Activated CD4-positive, alpha-beta T cell treated with anti-CD3 and anti-CD28 coated beads, Interleukin-2, amount 50 U/mL, for 1 hour (primary cell): ENCODE results near the gene TBC1D22B.
"Not testable (repeated sequence)": the region's sequence is repeated elsewhere in the genome, so short reads cannot be mapped to it uniquely, and the experiment has no call there.

Experiments
- DNase-seq: peaks from one replicate; pipeline ENCODE4 v3.0.0-alpha.2; 2020

TBC1D22B gene

GRCh38 chr6:37304766-37305165, 47.2 kb downstream of the TBC1D22B start:
- DNase-seq: no peak

DNA sequence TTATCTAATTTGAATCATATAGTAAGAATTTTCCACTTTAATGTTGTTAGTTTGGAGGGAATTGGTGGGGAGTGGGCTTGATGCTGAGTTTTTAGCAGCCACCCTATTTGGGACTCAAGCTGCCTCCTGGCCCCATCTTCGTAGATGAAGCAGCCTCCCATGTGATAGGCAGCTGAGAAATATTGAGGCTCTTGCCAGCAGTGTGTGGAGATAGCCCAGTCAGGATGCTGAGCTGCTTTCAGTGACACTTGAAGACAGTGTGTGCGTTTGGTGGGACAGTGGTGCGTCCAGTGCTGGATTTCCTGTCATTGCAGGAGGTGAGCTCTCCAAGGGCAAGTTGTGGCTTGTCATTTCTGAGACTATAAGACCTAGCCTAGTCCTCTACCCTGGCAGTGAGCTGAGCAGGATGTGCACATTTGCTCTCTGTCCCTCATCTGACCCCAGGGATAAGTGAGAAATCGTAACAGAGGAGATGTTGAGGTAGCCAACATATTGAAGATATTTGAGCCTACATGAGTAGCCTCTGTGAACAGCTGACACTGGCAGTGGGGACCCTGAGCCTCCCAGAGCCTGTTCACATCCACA, 48.4 kb downstream of the TBC1D22B start:
- no peak for DNase-seq

- DNase-seq: no peak
Observed at GRCh38 chr6:37306624-37307222, 49.2 kb downstream of the TBC1D22B start.

- DNase-seq: not testable (repeated sequence)
Observed at GRCh38 chr6:37307484-37307883, 49.9 kb downstream of the TBC1D22B start.

GRCh38 chr6:37308069-37308815, 50.7 kb downstream of the TBC1D22B start:
- DNase-seq: no peak

GRCh38 chr6:37309046-37309445, 51.5 kb downstream of the TBC1D22B start:
- DNase-seq: no peak

- no peak for DNase-seq
Observed at GRCh38 chr6:37309692-37310091, 52.1 kb downstream of the TBC1D22B start.

GRCh38 chr6:37310966-37311365, 53.4 kb downstream of the TBC1D22B start:
- no peak for DNase-seq

GRCh38 chr6:37311741-37312473, 54.3 kb downstream of the TBC1D22B start:
- DNase-seq: no peak

DNA sequence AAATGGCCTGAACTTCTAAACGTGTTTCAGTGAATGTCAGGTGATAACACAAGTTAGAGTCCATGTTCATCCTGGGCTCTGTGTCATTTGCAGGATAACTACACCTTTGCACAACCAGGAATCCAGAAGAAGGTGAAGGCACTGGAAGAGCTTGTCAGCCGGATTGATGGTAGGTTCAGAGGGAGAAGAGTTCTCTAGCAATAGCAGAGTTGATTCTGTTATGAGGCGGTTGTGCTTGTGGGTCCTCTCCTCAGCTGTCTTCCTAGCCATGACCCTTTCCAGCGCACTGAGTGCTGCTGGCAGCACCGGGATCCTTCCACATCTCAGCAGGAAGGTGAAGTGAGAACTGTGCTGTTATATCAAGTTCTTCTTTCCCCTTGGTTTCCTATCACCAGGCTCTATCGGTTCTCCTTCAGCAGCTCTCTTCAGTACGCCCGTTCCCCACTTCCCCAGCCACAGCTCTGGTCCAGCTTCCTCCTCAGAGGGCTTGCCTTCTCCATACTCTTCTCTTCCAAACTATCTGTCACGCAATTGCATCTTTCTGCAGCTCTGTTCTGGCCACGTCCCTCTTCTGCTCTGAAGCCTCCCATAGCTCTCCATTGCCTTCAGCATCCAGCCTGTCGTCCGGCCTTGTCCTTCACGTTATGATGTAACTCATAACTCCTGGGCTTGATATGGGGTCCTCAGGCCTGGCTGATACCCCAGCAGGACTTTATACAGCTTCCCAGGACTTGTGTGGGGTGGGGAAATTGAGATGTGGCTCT, 56.3 kb downstream of the TBC1D22B start:
- DNase-seq: no peak

DNA sequence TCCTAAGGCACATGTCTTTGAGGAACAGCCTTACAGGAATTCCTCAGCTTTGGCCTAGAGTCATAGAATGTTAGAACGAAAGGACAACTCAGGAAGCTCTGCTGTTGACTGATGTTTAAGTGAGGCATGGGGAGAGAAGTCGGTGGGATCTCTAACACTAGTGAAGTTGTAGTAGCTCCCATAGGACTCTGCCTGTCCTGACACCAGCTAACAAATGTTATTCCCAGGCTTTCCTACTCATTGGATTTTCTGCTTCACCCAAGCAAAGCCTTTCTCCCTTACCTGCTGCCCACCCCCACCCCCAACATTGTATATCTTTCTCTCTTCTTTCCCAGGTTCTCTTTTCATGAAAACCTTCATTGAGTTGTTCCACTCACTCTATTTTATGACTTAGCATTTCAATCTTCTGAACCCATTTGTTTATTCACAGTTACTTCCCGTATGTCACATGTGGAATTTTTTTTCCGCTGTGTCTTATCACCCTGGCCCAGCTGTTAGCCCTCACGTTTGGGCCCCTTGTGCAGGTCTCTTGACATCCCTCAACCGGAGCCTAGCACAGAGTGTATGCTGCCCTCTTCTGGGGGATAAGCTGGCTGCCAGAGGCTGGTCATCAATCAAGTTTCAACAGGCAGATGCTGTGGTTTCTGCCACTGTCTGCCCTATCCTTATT, 57.0 kb downstream of the TBC1D22B start:
- peak; percentile 16 for DNase-seq

GRCh38 chr6:37315157-37315515, 57.6 kb downstream of the TBC1D22B start:
- no peak for DNase-seq

GRCh38 chr6:37316071-37316470, 58.5 kb downstream of the TBC1D22B start:
- DNase-seq: no peak

- DNase-seq: no peak
Observed at GRCh38 chr6:37317312-37318038, 59.9 kb downstream of the TBC1D22B start.

DNA sequence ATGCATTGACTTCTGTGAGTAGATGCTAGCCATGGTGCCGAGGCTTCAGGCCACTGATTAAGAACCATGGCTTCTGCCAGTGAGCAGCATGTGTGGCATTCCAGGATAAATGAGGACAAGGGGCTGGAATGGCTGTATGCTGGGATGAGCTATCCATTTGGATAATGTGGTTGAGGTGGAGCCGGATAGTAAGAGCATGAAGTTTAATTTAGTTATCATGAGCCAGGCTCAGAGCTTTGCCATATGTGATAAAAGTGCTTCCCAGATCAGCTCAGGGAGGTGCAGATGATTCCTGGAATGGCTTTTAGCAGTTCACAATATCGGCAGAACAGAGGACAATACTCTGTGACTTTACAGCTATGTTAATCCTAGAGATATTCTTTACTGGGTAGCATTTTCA, 61.6 kb downstream of the TBC1D22B start:
- no peak for DNase-seq

- no peak for DNase-seq
Observed at GRCh38 chr6:37319856-37320480, 62.4 kb downstream of the TBC1D22B start.

DNA sequence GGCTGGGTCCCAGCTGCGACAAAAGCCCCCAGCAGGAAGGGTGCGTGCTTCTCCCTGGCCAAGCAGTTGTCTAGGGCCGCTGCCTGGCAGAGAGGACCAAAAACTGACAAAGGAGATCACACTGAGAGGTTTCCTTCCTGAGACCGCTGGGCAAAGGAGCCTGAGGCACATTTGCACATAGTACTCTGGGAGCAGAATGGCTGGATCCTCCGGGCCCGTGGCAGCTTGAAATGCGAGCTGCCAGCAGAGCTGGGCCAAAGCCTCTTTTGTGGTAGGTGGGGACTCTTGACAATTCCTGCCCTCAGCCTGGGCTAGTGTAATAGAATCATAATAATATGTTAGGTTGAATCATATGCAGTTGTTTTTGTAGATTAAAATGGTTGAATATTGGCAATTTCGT, 63.1 kb downstream of the TBC1D22B start:
- no peak for DNase-seq

- no peak for DNase-seq
Observed at GRCh38 chr6:37321101-37321500, 63.5 kb downstream of the TBC1D22B start.

DNA sequence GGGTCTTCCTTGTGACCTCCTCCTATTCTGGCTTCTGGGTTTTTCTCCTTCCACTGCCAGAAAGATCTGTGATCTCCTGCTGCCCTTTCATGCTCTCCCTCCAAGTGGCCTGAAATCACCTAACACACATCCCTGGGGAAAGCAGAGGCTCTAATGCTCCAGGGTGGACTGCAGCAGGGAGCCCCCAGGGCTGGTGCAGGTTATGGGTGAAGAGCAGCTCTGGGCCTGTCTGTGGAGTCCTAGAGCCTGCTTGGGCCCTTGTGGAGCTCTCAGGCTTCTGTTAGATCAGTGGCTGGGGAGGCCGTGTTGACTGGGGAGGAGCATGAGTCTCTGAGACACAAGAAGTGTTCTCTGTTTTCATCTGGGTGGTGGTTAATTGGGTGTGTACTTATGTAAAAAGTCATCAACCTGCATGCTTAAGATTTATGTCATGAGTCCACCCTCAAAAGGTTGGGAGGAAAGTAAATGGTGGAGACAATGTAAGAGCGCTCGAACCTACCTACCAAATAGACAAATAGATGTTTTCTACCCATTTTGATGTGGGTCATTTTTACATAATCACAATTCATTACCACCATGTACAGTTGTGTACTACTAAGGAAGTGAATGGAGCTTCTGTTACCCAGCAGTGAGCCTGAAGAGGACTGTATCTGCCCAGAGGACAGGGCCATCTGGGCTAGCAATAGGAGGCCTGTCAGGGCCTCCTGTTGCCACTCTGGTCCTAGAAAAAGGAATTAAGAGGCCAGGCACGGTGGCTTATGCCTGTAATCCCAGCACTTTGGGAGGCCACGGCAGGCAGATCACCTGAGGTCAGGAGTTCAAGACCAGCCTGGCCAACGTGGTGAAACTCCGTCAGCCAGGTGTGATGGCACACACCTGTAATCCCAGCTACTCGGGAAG, 64.2 kb downstream of the TBC1D22B start:
- DNase-seq: no peak

- DNase-seq: no peak
Observed at GRCh38 chr6:37323580-37323979, 66.0 kb downstream of the TBC1D22B start.
